Middle frontal gyrus (tissue), 1 donor: ENCODE measurements around the gene SOAT2.

ENCODE experiments used
- DNase-seq: peaks from one replicate; pipeline ENCODE4 v3.0.0-alpha.2; 2015; ENCODE audit warnings: low spot score; ENCODE audit errors: extremely low spot score

SOAT2 gene

GRCh38 chr12:53065470-53065869 is 37.8 kb upstream of the SOAT2 start:
- DNase-seq: no peak

GRCh38 chr12:53065975-53066931 is 37.0 kb upstream of the SOAT2 start:
- no peak for DNase-seq

GRCh38 chr12:53067074-53067992 is 36.0 kb upstream of the SOAT2 start:
- no peak for DNase-seq

GRCh38 chr12:53067993-53068770 is 35.1 kb upstream of the SOAT2 start:
- no peak for DNase-seq

DNA sequence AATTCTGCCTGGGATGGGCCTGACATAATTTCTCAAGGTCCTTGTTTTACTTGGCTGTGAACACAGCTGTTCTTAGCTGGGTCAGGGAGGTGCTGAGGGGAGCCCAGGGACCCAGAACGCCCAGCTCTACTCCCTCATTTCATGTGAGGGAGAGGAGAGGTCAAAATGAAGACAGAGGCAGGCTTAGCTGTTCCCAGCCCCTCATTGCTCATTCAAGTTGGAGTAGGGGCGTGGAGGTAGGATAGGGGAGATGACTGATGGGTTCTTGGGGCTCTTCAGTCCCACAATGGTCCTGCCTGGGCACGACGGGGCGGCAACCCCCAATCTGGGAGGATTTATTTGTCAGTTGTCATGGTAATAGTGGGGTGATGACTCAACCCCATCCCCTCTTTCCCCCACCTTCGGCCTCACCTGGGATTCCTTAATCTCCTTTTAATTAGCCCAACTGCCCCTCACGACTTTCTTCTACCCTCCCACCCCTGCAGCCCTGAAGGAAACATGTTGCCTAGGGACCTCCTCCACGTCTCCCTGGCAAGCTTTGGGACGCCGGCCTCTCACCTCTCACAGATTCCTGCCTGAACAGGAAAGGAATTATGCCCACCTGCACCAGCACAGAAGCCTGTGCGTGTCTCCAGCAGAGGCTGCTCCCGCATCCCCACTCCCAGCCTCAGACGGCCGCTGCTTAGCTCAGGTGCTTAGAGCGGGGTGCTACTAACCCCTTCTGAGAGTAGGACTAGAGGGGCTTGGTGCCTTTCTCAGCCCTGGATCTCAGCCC is 34.3 kb upstream of the SOAT2 start:
- DNase-seq: no peak

DNA sequence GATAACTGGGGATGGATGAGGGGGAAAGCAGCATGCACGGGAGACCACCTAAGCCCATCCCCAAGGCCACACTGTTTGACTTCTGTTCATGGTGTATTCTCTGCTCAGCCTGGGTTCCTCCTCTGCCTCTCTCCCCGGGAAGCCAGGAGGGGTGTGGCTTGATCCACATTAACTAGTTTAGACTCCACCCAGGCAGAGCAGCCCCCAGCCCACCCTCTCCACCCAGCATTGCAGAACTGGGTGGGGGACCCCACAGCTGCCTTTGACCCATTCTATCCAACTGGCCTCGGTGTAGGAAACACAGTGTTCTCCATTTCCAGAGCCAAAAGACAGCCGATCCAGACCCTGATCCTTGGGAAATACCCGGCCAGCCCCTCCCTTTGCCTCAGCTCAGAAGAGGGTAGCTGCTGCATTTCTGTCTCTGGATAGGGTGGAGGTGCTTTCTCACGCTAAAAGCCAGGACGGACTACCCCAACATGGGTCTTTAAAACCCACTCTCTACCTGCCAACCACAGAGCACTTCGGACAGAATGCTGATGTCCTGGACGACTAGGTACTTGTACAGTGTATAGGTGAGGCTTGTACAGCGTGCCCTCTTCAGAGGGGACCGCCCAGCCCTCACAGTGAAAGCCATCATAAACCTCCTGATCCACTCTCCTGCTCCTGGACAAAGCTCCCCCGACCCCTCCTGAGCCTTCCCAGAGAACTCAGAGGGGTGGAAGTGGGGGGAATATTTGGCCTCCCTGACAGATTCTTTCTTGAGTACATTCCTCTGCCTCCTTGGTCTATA is 33.5 kb upstream of the SOAT2 start:
- DNase-seq: no peak

GRCh38 chr12:53070877-53071492 is 32.3 kb upstream of the SOAT2 start:
- no peak for DNase-seq

GRCh38 chr12:53071591-53072551 is 31.4 kb upstream of the SOAT2 start:
- DNase-seq: no peak

DNA sequence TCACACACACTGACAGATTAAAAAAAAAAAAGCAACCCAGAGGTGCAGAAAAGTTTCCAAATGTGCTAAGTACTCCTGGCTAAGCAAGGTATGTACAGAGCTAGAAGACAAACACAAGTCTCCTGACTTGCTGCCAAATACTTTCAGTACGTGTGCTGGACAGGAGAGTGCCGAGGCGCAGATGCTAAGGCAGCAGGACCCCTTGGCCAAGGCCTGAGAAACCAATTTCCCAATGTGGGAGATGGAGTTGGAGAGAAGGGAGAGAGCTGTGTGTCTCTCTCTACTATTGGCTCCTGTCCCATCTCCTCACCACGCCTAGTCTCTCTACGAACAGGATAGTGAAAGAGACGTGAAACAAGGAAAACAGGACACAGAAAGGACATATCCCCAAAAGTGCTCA is 29.4 kb upstream of the SOAT2 start:
- no peak for DNase-seq

GRCh38 chr12:53074283-53074998 is 28.8 kb upstream of the SOAT2 start:
- DNase-seq: no peak

GRCh38 chr12:53074999-53075370 is 28.3 kb upstream of the SOAT2 start:
- no peak for DNase-seq

GRCh38 chr12:53076461-53076860 is 26.8 kb upstream of the SOAT2 start:
- DNase-seq: no peak

- no peak for DNase-seq
Measured at GRCh38 chr12:53077030-53077429, 26.3 kb upstream of the SOAT2 start.

- DNase-seq: no peak
Measured at GRCh38 chr12:53078425-53079225, 24.7 kb upstream of the SOAT2 start.

- DNase-seq: peak; percentile 97
Measured at GRCh38 chr12:53079226-53080117, 23.8 kb upstream of the SOAT2 start, which contains the start of gene SPRYD3. Gene SPRYD3 (minus strand): TSS chr12:53079390. CDS start chr12:53079333, 57 bp downstream.
